HG02885 (cell line): ENCODE results near the gene EFEMP1.

Experiments
- ATAC-seq: cut with Tn5 transposase; IDR thresholded peaks from one replicate; pipeline ENCODE4 v1.9.1; 2021; ENCODE audit warnings: mild to moderate bottlenecking; ENCODE audit not compliant: unreplicated experiment, poor library complexity

The EFEMP1 gene

GRCh38 chr2:55871637-55872036 is 51.9 kb downstream of the EFEMP1 start:
- ATAC-seq = peak; percentile 49

- no peak for ATAC-seq
These were observed 53.8 kb downstream of the EFEMP1 start for GRCh38 chr2:55869637-55870325.

GRCh38 chr2:55865096-55865835 is 58.3 kb downstream of the EFEMP1 start:
- ATAC-seq = no peak

- no peak for ATAC-seq
These were observed 59.1 kb downstream of the EFEMP1 start for GRCh38 chr2:55864351-55865084.

GRCh38 chr2:55862673-55863390 is 60.8 kb downstream of the EFEMP1 start:
- no peak for ATAC-seq

GRCh38 chr2:55862246-55862645 is 61.3 kb downstream of the EFEMP1 start:
- ATAC-seq = no peak

GRCh38 chr2:55861733-55862132 is 61.8 kb downstream of the EFEMP1 start:
- ATAC-seq = no peak

- no peak for ATAC-seq
These were observed 62.8 kb downstream of the EFEMP1 start for GRCh38 chr2:55860832-55861231.

GRCh38 chr2:55859875-55860274 is 63.7 kb downstream of the EFEMP1 start:
- ATAC-seq = no peak

GRCh38 chr2:55857766-55858165 is 65.8 kb downstream of the EFEMP1 start:
- no peak for ATAC-seq

- no peak for ATAC-seq
These were observed 66.6 kb downstream of the EFEMP1 start for GRCh38 chr2:55856936-55857335.

GRCh38 chr2:55848096-55848495 is 75.5 kb downstream of the EFEMP1 start:
- ATAC-seq = no peak

GRCh38 chr2:55846426-55846825 is 77.2 kb downstream of the EFEMP1 start:
- ATAC-seq = no peak

- ATAC-seq = no peak
These were observed 78.6 kb downstream of the EFEMP1 start for GRCh38 chr2:55844986-55845385.

- no peak for ATAC-seq
These were observed 79.6 kb downstream of the EFEMP1 start for GRCh38 chr2:55843994-55844345.

- ATAC-seq = no peak
These were observed 80.2 kb downstream of the EFEMP1 start for GRCh38 chr2:55843096-55843993.

GRCh38 chr2:55842046-55842445 is 81.5 kb downstream of the EFEMP1 start:
- ATAC-seq = no peak

- no peak for ATAC-seq
These were observed 83.1 kb downstream of the EFEMP1 start for GRCh38 chr2:55840460-55840859.

GRCh38 chr2:55839182-55839819 is 84.3 kb downstream of the EFEMP1 start:
- no peak for ATAC-seq
